Measurements from ENCODE around the gene LTV1.
"Not testable (repeated sequence)": the region's sequence is repeated elsewhere in the genome, so short reads cannot be mapped to it uniquely, and the experiment has no call there.

Gene LTV1

DNA sequence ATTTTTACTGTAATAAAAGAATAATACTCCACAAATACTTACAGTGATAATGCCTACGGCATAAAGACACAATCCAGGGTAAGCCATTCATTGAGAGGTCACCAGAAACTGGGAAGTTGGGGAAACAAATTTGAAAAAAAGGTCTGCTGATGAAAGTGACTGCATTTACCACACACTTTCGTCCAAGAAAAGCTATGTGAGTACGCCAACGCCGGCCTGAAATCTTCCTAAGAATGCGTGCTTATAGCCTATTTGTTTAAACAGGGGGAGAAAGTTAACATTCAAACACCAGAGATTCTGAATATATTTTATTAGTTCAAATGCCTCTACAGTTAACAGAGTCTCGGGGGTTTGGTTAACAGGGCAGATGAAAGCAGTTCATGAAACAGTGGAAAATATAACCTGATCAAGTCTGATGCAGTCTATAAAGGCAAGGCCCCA lies 657 bp upstream of the LTV1 start:
- DNase-seq (ENCODE audit: low read depth): no peak

DNA sequence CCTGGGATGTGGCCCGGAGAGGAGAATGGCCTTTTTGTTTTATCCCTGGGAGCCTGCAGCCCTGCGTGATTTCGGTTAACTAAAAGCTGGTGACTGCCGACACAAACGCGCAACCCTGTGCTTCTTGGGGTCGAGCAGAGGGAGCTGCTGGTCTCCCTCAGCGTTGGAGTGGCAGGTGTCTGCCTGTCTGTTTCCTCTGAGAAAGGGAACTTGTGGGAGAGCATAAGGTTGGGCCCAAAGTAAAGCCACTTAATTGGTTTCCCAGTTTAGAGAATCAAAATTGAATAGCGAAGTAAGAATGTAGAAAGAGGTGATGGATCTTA lies 500 bp downstream of the LTV1 start:
- DNase-seq (ENCODE audit: low read depth): no peak

DNA sequence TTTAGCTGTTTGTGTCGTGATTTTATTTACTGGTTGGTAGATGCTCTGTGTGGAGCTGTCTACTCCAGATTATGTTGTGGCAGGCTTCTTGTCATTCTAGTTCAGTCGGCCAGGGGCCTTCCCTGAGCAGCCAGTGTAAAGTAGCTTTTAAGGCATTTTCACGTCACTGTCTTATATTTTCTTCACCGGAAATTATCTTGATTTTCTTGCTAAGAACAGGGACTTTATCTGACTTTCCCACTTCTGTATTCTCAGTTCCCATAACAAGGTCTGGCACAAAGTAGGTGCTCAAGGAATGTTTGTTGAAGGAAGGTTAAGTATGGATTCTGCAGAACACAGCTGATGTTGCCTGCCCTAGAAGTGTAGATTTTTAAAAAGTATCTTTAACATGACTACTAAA lies 868 bp downstream of the LTV1 start:
- DNase-seq (ENCODE audit: low read depth): no peak

DNA sequence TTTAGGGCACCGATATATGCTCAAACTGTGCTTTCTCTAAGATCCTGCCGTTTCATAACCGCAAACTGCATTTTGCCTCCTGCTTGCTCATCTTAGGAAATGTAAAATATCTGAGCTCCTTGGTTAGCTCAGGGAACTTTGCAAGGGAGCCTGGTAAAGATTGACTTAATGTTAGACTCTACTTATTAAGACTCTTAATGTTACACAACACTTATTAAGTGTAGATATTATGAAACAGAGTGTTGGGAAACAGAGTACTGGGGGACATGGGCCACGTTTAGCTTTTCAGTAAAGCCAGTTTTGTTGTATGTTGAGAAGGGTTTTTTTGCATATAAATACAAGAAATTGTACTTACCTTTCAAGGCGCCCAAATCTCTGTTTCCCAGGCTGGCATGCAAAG lies 1.9 kb downstream of the LTV1 start:
- DNase-seq (ENCODE audit: low read depth): no peak

DNA sequence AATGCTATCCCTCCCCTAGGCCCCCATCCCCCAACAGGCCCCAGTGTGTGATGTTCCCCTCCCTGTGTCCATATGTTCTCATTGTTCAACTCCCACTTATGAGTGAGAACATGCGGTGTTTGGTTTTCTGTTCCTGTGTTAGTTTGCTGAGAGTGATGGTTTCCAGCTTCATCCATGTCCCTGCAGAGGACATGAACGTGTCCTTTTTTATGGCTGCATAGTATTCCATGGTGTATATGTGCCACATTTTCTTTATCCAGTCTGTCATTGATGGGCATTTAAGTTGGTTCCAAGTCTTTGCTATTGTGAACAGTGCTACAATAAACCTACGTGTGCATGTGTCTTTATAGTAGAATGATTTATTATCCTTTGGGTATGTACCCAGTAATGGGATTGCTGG lies 8.6 kb downstream of the LTV1 start:
- DNase-seq (ENCODE audit: low read depth): not testable (repeated sequence)

DNA sequence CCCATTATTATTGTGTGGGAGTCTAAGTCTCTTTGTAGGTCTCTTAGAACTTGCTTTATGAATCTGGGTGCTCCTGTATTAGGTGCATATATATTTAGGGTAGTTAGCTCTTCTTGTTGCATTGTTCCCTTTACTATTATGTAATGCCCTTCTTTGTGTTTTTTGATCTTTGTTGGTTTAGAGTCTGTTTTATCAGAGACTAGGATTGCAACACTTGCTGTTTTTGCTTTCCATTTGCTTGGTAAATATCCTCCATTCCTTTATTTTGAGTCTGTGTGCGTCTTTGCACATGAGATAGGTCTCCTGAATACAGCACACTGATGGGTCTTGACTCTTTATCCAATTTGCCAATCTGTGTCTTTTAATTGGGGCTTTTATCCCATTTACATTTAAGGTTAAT lies 11.9 kb downstream of the LTV1 start:
- DNase-seq (ENCODE audit: low read depth): not testable (repeated sequence)

DNA sequence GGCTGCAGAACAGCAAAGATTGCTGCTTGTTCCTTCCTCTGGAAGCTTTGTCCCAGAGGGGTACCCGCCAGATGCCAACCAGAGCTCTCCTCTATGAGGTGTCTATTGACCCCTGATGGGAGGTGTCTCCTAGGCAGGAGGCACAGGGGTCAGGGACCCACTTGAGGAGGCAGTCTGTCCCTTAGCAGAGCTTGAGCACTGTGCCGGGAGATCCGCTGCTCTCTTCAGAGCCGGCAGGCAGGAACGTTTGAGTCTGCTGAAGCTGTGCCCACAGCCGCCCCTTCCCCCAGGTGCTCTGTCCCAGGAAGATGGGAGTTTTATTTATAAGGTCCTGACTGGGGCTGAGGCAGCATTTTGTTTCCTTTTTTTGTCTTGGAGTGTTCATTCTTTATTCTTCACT lies 13.6 kb downstream of the LTV1 start:
- not testable (repeated sequence) for DNase-seq (ENCODE audit: low read depth)

DNA sequence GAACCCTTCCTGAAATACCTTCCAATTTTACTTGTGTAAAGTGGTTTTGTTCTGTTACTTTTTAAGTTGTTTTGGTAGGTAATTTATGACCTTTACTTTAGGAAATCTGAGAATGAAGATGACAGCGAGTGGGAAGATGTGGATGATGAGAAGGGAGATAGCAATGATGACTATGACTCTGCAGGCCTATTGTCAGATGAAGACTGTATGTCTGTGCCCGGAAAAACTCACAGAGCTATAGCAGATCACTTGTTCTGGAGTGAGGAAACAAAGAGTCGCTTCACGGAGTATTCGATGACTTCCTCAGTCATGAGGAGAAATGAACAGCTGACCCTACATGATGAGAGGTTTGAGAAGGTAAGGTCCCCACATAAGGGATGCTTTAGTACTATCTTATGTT lies 14.5 kb downstream of the LTV1 start:
- DNase-seq (ENCODE audit: low read depth): no peak

DNA sequence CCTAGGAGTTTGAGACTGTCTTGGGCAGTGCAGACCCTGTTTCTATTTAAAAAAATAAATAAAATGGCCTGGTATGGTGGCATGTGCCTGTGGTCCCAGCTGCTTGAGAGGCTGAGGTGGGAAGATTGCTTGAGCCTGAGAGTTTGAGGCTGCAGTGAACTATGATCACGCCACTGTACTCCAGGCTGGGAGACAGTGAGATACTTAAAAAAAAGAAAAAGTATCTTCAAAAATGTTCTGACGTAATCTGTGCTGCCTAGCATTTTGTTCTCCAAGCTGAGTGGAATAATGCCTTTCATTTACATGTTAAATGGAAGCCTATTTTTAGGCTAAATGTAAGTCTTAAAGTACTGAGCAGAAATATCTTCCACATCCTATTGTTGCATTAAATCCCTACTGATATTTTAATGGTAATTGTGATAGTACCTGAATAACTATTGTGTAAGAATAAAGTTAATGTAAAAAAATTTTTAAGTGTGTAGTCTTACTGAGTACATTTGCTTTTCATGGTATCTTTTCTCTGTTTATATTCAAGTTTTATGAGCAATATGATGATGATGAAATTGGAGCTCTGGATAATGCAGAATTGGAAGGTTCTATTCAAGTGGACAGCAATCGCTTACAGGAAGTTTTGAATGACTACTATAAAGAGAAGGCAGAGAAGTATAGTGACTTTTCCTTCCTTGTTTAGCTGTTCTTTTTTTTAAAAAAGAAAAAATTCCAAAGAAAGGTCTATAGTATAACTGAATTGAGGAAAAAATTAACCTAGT lies 16.9 kb downstream of the LTV1 start:
- no peak for DNase-seq (ENCODE audit: low read depth)

DNA sequence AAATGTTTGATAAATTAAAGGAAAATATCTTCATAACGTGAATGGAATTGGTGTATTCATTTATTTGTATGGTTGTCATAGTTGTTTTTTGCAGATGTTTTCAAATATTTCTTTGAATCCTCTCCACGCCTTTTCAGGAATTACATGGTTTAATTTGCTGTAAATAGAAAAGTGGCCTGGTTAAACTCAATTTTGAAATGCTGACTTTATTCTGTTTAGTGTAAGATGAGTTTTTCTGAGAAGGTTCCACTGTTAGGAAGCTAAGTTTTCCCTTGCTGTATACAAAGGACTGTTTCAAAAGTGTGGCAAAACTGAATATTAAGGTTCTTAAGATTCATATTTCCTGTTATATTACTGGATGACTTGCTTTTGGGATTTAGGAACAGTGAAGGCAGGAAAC lies 20.6 kb downstream of the LTV1 start:
- no peak for DNase-seq (ENCODE audit: low read depth)

DNA sequence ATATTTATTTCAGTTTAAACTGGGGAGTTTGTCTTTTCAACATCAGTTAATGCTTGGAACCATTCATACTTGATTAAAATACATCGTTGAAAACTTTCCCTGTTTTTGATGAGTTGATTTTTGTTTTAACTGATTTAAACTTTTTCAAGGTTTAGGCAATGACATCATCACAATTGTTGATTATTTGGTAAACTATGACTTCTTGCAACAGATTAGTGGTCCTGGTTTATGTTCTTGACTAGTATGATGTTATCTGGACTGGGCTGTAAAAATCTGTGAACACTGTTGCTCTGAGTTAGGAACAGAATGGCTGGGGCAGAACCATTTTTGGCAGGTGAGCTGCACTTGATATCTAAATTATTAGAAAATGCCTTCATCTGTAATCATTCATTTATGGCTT lies 21.1 kb downstream of the LTV1 start, which contains the start of gene ZC2HC1B:
ZC2HC1B (plus strand) TSS at position 241 of the 400 bp plus-strand sequence; CDS start at position 307, 66 bp downstream.
- no peak for DNase-seq (ENCODE audit: low read depth)

DNA sequence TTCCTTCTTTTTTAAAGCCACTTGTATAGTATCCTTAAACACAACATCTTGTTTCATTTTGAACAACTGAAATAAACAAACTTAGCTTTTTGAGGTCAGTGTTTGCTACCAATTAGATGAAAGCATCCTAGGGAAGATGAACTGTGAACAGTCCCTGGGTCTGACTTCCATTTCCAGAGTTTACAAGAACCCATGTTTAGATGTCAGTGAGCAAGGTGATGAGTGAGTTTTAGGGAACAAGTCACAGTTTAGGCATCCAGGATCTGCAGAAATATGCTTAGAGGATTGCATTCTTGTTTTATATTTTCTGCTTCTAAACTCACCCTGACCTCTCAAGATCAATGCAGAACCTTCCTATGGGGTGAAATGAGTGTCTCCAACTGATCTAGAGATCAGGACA lies 24.1 kb downstream of the LTV1 start:
- no peak for DNase-seq (ENCODE audit: low read depth)

DNA sequence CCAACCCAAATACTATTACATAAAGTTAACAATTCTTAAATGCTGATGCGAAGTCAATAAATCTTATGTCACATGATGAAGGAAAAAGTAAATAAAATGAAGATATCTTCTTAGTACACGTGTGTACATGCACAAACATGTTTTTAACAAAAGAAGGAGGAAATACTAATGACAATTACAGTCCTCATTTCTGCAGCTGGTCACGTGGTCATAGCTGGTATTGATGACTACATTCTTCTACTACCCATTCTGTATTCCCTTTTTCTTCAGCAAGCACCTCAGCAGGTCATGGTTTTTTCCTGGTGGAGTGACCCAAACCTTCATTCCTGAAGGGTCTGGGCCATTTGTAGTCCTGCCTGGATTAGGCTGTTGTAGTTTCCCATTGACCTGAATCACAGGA lies 25.7 kb downstream of the LTV1 start:
- not testable (repeated sequence) for DNase-seq (ENCODE audit: low read depth)

DNA sequence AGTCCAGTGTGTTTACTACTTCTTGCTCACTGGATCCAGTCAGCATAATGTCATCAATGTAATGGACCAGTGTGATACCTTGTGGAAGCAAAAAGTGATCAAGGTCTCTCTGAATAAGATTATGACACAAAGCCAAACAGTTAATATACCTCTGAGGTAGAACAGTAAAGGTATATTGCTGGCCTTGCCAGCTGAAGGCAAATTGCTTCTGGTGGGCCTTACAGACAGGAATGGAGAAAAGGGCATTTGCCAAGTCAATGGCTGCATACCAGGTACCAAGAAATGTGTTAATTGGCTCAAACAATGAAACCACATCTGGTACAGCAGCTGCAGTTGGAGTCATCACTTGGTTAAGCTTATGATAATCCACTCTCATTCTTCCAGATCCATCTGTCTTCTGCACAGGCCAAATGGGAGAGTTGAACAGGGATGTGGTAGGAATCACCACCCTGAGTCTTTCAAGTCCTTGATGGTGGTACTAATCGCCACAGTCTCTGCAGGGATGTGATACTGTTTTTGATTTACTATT lies 28.1 kb downstream of the LTV1 start:
- DNase-seq (ENCODE audit: low read depth): not testable (repeated sequence)

DNA sequence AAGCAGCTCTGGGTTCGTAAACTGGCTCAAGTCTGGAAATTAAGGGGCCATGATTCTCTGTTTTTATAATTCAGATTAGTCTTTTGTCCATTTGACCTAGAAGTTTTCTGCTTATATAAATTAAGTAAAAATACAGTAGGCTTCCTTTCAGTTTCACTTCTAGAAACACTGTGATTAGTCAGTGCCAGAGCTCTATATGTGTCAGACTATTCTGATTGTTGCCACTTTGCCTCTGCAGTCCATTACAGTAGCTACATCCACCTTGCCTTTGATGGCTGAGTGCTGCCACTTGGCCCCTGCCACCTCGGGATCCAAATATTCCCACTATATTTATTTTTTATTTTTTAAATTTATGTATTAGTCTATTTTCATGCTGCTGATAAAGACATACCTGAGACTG lies 29.1 kb downstream of the LTV1 start:
- DNase-seq (ENCODE audit: low read depth): no peak

DNA sequence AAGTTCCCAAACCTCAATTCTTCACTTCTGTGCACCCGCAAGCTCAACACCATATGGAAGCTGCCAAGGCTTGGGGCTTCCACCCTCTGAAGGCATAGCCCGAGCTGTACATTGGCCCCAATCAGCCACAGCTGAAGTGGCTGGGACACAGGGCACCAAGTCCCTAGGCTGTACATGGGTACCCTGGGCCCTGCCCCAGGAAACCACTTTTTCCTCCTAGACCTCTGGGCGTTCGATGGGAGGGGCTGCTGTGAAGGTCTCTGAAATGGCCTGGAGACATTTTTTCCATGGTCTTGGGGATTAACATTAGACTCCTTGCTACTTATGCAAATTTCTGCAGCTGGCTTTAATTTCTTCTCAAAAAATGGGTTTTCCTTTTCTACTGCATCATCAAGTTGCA lies 30.5 kb downstream of the LTV1 start:
- not testable (repeated sequence) for DNase-seq (ENCODE audit: low read depth)

DNA sequence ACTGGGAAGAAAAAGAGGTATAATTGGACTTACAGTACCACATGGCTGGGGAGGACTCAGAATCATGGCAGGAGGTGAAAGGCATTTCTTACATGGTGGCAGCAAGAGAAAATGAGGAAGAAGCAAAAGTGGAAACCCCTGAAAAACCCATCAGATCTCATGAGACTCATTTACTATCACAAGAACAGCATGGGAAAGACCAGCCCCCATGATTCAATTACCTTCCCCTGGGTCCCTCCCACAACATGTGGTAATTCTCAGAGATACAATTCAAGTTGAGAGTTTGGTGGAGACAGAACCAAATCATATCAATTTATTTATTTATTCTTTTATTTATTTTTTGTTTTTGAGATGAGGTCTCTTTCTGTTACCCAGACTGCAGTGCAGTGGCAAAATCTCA lies 31.4 kb downstream of the LTV1 start:
- not testable (repeated sequence) for DNase-seq (ENCODE audit: low read depth)

DNA sequence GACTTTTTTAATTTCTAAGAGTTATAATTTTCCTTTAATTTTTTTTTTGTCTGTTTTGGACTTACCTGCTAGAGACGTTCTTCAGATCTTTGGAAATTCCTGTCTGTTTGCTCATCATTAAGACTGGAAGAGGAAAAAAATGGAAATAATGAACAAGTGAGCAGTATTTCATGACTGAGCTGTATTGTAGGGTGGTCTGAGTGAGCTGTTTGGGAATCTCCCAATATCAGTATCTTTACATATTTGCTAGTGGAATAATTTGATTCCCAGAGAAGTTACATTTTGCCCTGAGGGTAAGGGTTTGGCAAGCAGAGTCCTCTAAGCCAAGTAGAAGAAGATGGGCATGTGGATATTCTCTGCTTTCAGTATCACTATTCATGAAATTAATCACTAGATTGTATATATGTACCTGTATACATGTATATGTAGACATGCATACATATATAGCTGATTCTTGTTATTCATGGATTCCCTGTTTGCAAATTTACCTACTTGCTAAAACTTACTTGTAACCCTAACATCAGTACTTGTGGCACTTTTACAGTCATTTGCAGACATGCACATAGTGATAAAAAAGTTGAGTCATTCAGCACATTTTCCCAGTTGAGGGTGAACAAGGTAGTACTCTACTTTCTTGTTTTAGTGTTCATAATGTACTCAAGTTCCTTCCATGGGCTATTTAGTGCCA lies 34.6 kb downstream of the LTV1 start:
- DNase-seq (ENCODE audit: low read depth): no peak

DNA sequence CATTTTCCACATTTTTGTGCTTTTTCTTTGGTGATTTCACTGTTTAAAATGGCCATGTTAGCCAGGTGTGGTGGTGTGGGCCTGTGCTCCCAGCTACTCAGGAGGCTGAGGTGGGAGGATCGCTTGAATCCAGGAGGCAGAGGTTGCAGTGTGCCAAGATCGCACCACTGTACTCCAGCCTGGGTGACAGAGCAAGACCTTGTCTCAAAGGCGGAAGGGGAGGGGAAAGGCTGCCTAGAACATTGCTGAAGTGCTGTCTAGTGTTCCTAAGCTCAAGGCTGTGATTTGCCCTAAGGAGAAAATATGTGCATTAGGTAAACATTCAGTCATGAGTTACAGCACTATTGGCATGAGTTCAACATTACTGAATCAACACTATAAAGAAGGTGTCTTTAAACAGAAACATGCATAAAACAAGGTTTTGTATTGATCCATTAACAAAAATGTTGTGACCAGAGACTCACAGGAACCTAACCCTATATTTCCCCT lies 35.2 kb downstream of the LTV1 start:
- DNase-seq (ENCODE audit: low read depth): no peak

DNA sequence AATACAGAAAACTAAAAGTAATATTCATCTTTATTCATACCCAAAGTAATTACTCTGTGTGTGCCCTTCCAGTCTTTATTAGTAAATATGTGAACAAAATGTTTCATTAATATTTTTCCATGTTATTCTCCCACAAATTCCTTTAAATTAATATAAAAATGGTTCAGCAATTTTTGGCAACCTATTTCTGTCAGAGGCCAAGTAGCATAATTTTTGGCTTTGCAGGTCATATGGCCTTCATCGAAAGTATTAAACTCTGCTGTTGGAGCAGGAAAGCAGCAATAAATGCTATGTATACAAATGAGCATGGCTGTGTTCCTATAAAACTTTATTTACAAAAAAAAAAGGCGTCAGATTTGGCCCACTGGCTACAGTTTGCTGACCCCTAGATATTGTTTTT lies 37.3 kb downstream of the LTV1 start:
- no peak for DNase-seq (ENCODE audit: low read depth)

DNA sequence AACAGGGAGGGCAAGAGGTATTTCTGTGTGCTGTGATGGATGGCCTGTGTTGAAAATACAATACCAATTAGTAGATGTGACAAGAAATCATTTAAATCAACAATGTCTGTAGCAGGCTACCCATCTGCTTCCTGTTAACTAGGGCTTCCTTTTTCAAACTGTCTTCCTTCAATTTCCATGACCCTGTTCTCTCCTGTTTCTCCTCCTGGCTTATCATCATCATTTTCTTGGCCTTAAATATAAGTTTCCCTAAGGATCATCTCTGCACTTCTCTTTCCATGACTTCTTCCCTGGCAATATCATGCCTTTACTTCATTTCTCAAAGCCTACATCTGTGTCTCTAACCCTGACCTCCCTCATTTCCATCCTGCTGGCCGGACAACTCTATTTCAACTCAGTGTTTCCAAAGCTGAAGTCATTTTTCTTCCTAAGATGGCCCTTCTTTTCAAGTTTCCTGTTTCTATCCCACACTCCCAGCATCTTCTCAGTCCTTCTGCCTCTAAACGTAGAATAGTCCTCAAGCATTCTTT lies 39.3 kb downstream of the LTV1 start:
- DNase-seq (ENCODE audit: low read depth): no peak

DNA sequence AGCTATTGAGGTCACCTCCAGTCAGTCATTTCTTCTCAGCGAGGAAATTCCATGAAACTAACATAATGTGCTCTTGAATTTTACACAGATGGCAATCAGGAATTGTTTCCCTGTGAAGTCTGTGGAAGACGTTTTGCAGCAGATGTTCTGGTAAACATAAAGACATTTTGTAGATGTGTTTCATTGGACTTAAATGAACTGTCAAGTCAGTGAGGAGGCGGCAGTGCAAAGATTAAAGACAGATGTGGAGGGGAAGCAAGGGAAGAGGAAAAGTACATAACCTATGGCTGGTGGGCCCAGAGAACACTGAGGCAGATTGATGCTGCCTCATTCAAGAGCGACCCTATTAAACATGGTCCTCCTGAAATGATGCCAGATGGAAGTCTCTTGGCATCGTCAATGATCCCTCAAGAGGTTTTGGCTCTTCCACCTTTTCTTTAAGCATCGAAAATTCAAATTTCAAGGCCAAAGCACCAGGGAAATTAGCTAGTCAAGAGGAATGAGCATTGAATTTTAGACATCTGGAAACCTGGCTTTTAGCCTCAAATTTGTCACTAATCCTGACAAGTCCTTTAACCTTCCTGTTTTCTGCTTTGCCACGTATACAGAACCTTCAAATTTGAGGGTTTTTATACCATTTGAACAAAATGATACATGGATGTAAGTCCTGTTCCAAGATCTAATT lies 41.2 kb downstream of the LTV1 start:
- no peak for DNase-seq (ENCODE audit: low read depth)
